Measurements from ENCODE around the gene ADAMTS14.

ADAMTS14 gene

GRCh38 chr10:70684374-70684773 is 12.1 kb downstream of the ADAMTS14 start:
- Histone ChIP-seq H2AFZ (ENCODE audit: low read length, unreplicated experiment) (no peak overlapping the region), H3K27me3 (ENCODE audit: insufficient read depth, low read length) (no peaks in the 10 kb centered on the region), H3K79me2 (ENCODE audit: control insufficient read depth, insufficient read depth, low read length, unreplicated experiment) (no peaks in the 10 kb centered on the region), H3K27ac (ENCODE audit: low read depth, low read length) (no peak overlapping the region), H3K4me1 (ENCODE audit: control insufficient read depth, insufficient read depth, low read length, unreplicated experiment) (peaks cover 4% of the 10 kb centered on the region), H3K36me3 (ENCODE audit: insufficient read depth, low read length) (no peaks in the 10 kb centered on the region), H3K4me3 (ENCODE audit: low read depth, low read length) (no peak overlapping the region)

DNA sequence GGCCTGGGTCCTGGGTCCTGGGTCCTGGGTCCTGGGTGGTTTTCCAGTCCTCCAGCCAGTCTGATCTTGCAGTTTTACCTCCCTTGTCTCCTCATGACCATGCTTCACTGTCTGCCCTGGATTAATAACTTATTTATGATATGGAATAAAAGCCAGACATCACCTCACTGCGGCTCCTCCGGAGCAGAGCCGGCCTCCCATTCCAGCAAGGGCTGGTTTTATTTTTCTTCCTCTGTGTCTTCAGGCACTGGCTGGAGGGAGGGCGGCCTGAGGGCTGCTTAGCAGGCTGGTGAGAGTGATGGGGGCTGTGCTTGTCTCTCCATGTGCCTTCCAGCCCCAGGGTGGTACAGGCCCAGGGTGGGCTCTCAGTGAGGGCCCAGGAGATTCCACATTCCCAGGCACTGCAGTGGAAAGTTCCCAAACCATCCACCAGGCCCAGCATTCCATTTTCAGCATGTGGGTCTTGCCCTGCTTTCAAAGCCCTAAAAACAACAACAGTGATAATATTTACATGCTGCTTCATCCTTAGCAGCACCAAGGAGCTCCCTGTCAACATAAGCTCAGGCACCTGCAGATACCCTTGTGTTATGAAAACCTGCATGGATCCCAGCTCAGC is 12.6 kb downstream of the ADAMTS14 start:
- Histone ChIP-seq H3K27me3 (ENCODE audit: insufficient read depth, low read length) (no peaks in the 10 kb centered on the region), H3K27ac (ENCODE audit: low read depth, low read length) (no peak overlapping the region), H3K4me3 (ENCODE audit: low read depth, low read length) (no peak overlapping the region), H2AFZ (ENCODE audit: low read length, unreplicated experiment) (no peak overlapping the region), H3K79me2 (ENCODE audit: control insufficient read depth, insufficient read depth, low read length, unreplicated experiment) (no peaks in the 10 kb centered on the region), H3K4me1 (ENCODE audit: control insufficient read depth, insufficient read depth, low read length, unreplicated experiment) (no peaks in the 10 kb centered on the region), H3K36me3 (ENCODE audit: insufficient read depth, low read length) (no peaks in the 10 kb centered on the region)

GRCh38 chr10:70685455-70685911 is 13.2 kb downstream of the ADAMTS14 start:
- Histone ChIP-seq H3K27ac (ENCODE audit: low read depth, low read length) (no peak overlapping the region), H3K27me3 (ENCODE audit: insufficient read depth, low read length) (no peaks in the 10 kb centered on the region), H3K4me3 (ENCODE audit: low read depth, low read length) (no peak overlapping the region), H3K79me2 (ENCODE audit: control insufficient read depth, insufficient read depth, low read length, unreplicated experiment) (no peaks in the 10 kb centered on the region), H3K36me3 (ENCODE audit: insufficient read depth, low read length) (no peaks in the 10 kb centered on the region), H3K4me1 (ENCODE audit: control insufficient read depth, insufficient read depth, low read length, unreplicated experiment) (no peaks in the 10 kb centered on the region), H2AFZ (ENCODE audit: low read length, unreplicated experiment) (no peak overlapping the region)

GRCh38 chr10:70688828-70689227 is 16.5 kb downstream of the ADAMTS14 start:
- Histone ChIP-seq H3K79me2 (ENCODE audit: control insufficient read depth, insufficient read depth, low read length, unreplicated experiment) (no peaks in the 10 kb centered on the region), H2AFZ (ENCODE audit: low read length, unreplicated experiment) (no peak overlapping the region), H3K27me3 (ENCODE audit: insufficient read depth, low read length) (no peaks in the 10 kb centered on the region), H3K4me1 (ENCODE audit: control insufficient read depth, insufficient read depth, low read length, unreplicated experiment) (no peaks in the 10 kb centered on the region), H3K36me3 (ENCODE audit: insufficient read depth, low read length) (no peaks in the 10 kb centered on the region), H3K4me3 (ENCODE audit: low read depth, low read length) (no peak overlapping the region), H3K27ac (ENCODE audit: low read depth, low read length) (no peak overlapping the region)

DNA sequence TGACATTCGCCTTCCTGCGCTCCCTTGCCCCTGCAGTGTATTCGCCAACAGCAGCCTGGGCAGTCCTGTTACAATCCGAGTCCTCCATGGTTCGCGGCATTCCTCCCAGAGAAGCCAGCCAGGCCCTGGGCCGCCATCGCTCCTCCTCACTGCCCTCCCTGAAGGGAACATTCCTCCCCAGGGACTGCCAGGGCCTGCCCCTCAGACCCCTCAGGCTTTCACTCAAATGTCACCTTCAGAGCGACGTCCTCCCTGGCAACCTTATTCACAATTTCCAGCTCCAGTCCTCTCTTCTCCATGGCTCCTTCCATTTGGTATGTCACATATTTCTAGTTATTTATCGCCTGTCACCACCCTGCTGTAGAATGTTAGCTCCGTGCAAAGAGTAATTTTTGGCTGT is 17.4 kb downstream of the ADAMTS14 start:
- no peak overlapping the region for H2AFZ ChIP-seq (ENCODE audit: low read length, unreplicated experiment)
- H3K36me3 ChIP-seq (ENCODE audit: insufficient read depth, low read length): no peaks in the 10 kb centered on the region
- no peaks in the 10 kb centered on the region for H3K79me2 ChIP-seq (ENCODE audit: control insufficient read depth, insufficient read depth, low read length, unreplicated experiment)
- H3K4me1 ChIP-seq (ENCODE audit: control insufficient read depth, insufficient read depth, low read length, unreplicated experiment): peaks cover 8% of the 10 kb centered on the region
- H3K27me3 ChIP-seq (ENCODE audit: insufficient read depth, low read length): no peaks in the 10 kb centered on the region
- no peak overlapping the region for H3K27ac ChIP-seq (ENCODE audit: low read depth, low read length)
- H3K4me3 ChIP-seq (ENCODE audit: low read depth, low read length): no peak overlapping the region

GRCh38 chr10:70690589-70690988 is 18.3 kb downstream of the ADAMTS14 start:
- Histone ChIP-seq H3K27ac (ENCODE audit: low read depth, low read length) (no peak overlapping the region), H3K4me1 (ENCODE audit: control insufficient read depth, insufficient read depth, low read length, unreplicated experiment) (peaks cover 14% of the 10 kb centered on the region), H3K4me3 (ENCODE audit: low read depth, low read length) (no peak overlapping the region), H2AFZ (ENCODE audit: low read length, unreplicated experiment) (no peak overlapping the region), H3K27me3 (ENCODE audit: insufficient read depth, low read length) (peaks cover 5% of the 10 kb centered on the region; the same call in 1 of the 2 replicates), H3K36me3 (ENCODE audit: insufficient read depth, low read length) (no peaks in the 10 kb centered on the region), H3K79me2 (ENCODE audit: control insufficient read depth, insufficient read depth, low read length, unreplicated experiment) (no peaks in the 10 kb centered on the region)

DNA sequence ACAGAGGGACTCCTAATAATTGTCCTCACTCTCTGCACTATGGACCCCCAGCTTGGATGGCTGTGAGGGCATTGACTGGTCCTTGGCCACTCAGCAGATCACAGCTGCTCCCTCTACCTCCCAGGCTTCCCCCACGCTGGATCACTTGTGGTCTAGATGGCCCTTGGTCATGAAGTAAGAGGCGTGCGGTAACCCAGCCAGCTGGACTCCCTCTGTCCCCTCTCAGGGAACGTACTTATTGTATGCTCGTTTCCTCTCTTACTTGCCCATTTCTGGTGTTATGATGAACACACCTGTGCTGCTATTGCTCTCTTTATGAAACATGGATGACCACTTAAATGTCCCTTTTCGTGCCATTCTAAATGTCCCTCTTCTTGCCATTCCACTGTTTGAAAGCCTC is 19.3 kb downstream of the ADAMTS14 start:
- no peaks in the 10 kb centered on the region for H3K79me2 ChIP-seq (ENCODE audit: control insufficient read depth, insufficient read depth, low read length, unreplicated experiment)
- H3K36me3 ChIP-seq (ENCODE audit: insufficient read depth, low read length): no peaks in the 10 kb centered on the region
- H2AFZ ChIP-seq (ENCODE audit: low read length, unreplicated experiment): no peak overlapping the region
- peaks cover 13% of the 10 kb centered on the region; the same call in 1 of the 2 replicates for H3K27me3 ChIP-seq (ENCODE audit: insufficient read depth, low read length)
- no peak overlapping the region for H3K4me3 ChIP-seq (ENCODE audit: low read depth, low read length)
- no peak overlapping the region for H3K27ac ChIP-seq (ENCODE audit: low read depth, low read length)
- H3K4me1 ChIP-seq (ENCODE audit: control insufficient read depth, insufficient read depth, low read length, unreplicated experiment): peaks cover 14% of the 10 kb centered on the region

- Histone ChIP-seq H3K27ac (ENCODE audit: low read depth, low read length) (no peak overlapping the region), H3K36me3 (ENCODE audit: insufficient read depth, low read length) (no peaks in the 10 kb centered on the region), H2AFZ (ENCODE audit: low read length, unreplicated experiment) (no peak overlapping the region), H3K4me1 (ENCODE audit: control insufficient read depth, insufficient read depth, low read length, unreplicated experiment) (peaks cover 14% of the 10 kb centered on the region), H3K4me3 (ENCODE audit: low read depth, low read length) (no peak overlapping the region), H3K79me2 (ENCODE audit: control insufficient read depth, insufficient read depth, low read length, unreplicated experiment) (no peaks in the 10 kb centered on the region), H3K27me3 (ENCODE audit: insufficient read depth, low read length) (peaks cover 13% of the 10 kb centered on the region; the same call in 1 of the 2 replicates)
Observed at GRCh38 chr10:70692043-70692603, 19.8 kb downstream of the ADAMTS14 start.

DNA sequence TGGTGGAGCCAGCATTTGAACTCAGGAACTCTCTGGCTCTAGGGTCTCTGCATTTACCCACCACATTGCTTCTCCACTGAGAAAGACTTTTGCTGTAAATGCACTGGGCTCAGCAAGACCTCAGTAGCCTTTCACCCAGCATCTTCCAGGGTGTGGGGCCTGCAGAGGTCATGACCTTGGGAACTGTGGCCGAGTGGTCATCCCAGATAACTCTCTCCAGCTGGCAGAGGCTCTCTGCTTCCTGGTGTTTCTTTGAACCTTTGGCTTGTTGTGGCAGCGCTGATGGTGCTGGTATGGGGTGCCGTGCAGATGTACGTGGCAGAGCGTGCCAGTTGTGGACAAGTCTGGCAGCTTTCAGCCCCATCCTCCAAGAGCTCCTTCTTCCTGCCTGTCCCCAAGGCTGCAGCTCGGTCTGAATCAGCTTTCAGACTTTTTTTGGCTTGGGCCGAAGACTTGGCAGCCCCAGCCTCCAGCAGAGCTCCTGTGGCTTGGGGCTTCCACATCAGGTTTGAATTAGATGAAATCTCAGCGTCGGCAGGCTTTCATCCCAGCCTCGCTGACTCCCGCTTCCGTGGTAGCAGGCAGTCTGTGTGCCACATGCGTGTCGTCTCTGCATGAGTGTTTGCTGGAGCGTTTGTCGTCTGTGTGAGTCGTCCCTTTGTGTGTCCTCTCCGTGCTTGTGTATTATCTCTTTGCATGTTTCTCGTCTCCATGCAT is 21.5 kb downstream of the ADAMTS14 start:
- H3K36me3 ChIP-seq (ENCODE audit: insufficient read depth, low read length): no peaks in the 10 kb centered on the region
- H3K79me2 ChIP-seq (ENCODE audit: control insufficient read depth, insufficient read depth, low read length, unreplicated experiment): no peaks in the 10 kb centered on the region
- peaks cover 14% of the 10 kb centered on the region for H3K4me1 ChIP-seq (ENCODE audit: control insufficient read depth, insufficient read depth, low read length, unreplicated experiment)
- peaks cover 13% of the 10 kb centered on the region; the same call in 1 of the 2 replicates for H3K27me3 ChIP-seq (ENCODE audit: insufficient read depth, low read length)
- H3K4me3 ChIP-seq (ENCODE audit: low read depth, low read length): peak overlapping the region; percentile 42; the same call in 1 of the 2 replicates
- no peak overlapping the region for H2AFZ ChIP-seq (ENCODE audit: low read length, unreplicated experiment)
- no peak overlapping the region for H3K27ac ChIP-seq (ENCODE audit: low read depth, low read length)

- no peak overlapping the region for H2AFZ ChIP-seq (ENCODE audit: low read length, unreplicated experiment)
- peaks cover 14% of the 10 kb centered on the region for H3K4me1 ChIP-seq (ENCODE audit: control insufficient read depth, insufficient read depth, low read length, unreplicated experiment)
- H3K4me3 ChIP-seq (ENCODE audit: low read depth, low read length): peak overlapping the region; percentile 42; the same call in 1 of the 2 replicates
- H3K27ac ChIP-seq (ENCODE audit: low read depth, low read length): no peak overlapping the region
- no peaks in the 10 kb centered on the region for H3K36me3 ChIP-seq (ENCODE audit: insufficient read depth, low read length)
- H3K79me2 ChIP-seq (ENCODE audit: control insufficient read depth, insufficient read depth, low read length, unreplicated experiment): no peaks in the 10 kb centered on the region
- peaks cover 13% of the 10 kb centered on the region; the same call in 1 of the 2 replicates for H3K27me3 ChIP-seq (ENCODE audit: insufficient read depth, low read length)
Observed at GRCh38 chr10:70694418-70695141, 22.3 kb downstream of the ADAMTS14 start.

Measured in ACC112 (cell line).